GM23338 (cell line): ENCODE measurements around the gene HSPG2. TPM values are rescaled to one million over a fixed set of nuclear protein-coding genes. Genes with fewer than 3 reads are reported as not detected.

Experiments
- ATAC-seq: fragments of 200-7000 bp; cut with Tn5 transposase; 3 replicates; pipeline ENCODE4 v1.9.1; 2020
- DNase-seq: peaks from one replicate; pipeline ENCODE4 v3.0.0-alpha.2; 2015; ENCODE audit warnings: low spot score
- H2AFZ ChIP-seq: fragments of 200-600 bp; sonication (generic); 2 replicates; pipeline ENCODE4 v1.8.0; 2016; ENCODE audit warnings: antibody characterized with exemption, mild to moderate bottlenecking, moderate library complexity
- H3F3A ChIP-seq: fragments of 200-600 bp; sonication (generic); replicated peaks from 2 replicates; pipeline ENCODE4 v1.8.0; 2017; ENCODE audit warnings: antibody characterized with exemption, mixed run types, low read depth
- H3K27ac ChIP-seq: fragments of 200-600 bp; sonication (generic); 2 replicates; pipeline ENCODE4 v1.6.1; 2016; ENCODE audit warnings: low read depth
- H3K27me3 ChIP-seq: fragments of 200-600 bp; sonication (generic); 2 replicates; pipeline ENCODE4 v1.8.0; 2016; ENCODE audit warnings: mild to moderate bottlenecking, mixed run types, moderate library complexity; ENCODE audit not compliant: insufficient read depth
- H3K36me3 ChIP-seq: fragments of 200-600 bp; sonication (generic); 2 replicates; pipeline ENCODE4 v1.8.0; 2016; ENCODE audit warnings: mild to moderate bottlenecking; ENCODE audit not compliant: insufficient read depth
- H3K4me1 ChIP-seq: fragments of 200-600 bp; sonication (generic); 2 replicates; pipeline ENCODE4 v1.8.0; 2016; ENCODE audit warnings: mild to moderate bottlenecking, moderate library complexity; ENCODE audit not compliant: insufficient read depth
- H3K4me2 ChIP-seq: fragments of 200-600 bp; sonication (generic); 2 replicates; pipeline ENCODE4 v1.7.1; 2017; ENCODE audit warnings: mixed run types
- H3K4me3 ChIP-seq: fragments of 200-600 bp; sonication (generic); 2 replicates; pipeline ENCODE4 v1.6.1; 2016; ENCODE audit warnings: mixed run types
- H3K79me2 ChIP-seq: fragments of 200-600 bp; sonication (generic); replicated peaks from 2 replicates; pipeline ENCODE4 v1.8.0; 2017; ENCODE audit warnings: mild to moderate bottlenecking; ENCODE audit not compliant: insufficient read depth
- H3K9me2 ChIP-seq: fragments of 200-600 bp; sonication (generic); 2 replicates; pipeline ENCODE4 v1.8.0; 2017; ENCODE audit not compliant: insufficient read depth
- H4K20me1 ChIP-seq: fragments of 200-600 bp; sonication (generic); replicated peaks from 2 replicates; pipeline ENCODE4 v1.8.0; 2017; ENCODE audit warnings: mild to moderate bottlenecking; ENCODE audit not compliant: insufficient read depth
- H3K27ac Mint-ChIP-seq: 2 replicates; pipeline ENCODE4 v1.8.0; 2020; ENCODE audit warnings: inconsistent platforms, mild to moderate bottlenecking, moderate library complexity, mixed read lengths
- H3K27me3 Mint-ChIP-seq: 3 replicates; pipeline ENCODE4 v1.8.0; 2022; ENCODE audit warnings: low read depth, mild to moderate bottlenecking, moderate library complexity, mixed read lengths, inconsistent platforms; ENCODE audit not compliant: insufficient read depth, poor library complexity
- H3K36me3 Mint-ChIP-seq: 3 replicates; pipeline ENCODE4 v1.8.0; 2021; ENCODE audit warnings: low read depth, mild to moderate bottlenecking, inconsistent platforms, moderate library complexity, mixed read lengths
- H3K4me1 Mint-ChIP-seq: 3 replicates; pipeline ENCODE4 v1.8.0; 2020; ENCODE audit warnings: mild to moderate bottlenecking, inconsistent platforms, mixed read lengths
- H3K4me3 Mint-ChIP-seq: 3 replicates; pipeline ENCODE4 v1.8.0; 2021; ENCODE audit warnings: moderate library complexity, mild to moderate bottlenecking, inconsistent platforms, mixed read lengths
- H3K9me3 Mint-ChIP-seq: 3 replicates; pipeline ENCODE4 v1.8.0; 2020; ENCODE audit warnings: moderate library complexity, mild to moderate bottlenecking, inconsistent platforms, mixed read lengths
- CREB1 ChIP-seq: fragments of 250-450 bp; sonication (Bioruptor Pico); IDR thresholded peaks from 2 replicates; pipeline ENCODE4 v1.5.0; 2020; ENCODE audit warnings: low read depth, mild to moderate bottlenecking, moderate library complexity
- CTCF ChIP-seq, 2 experiments: fragments of 200-600 bp in 1 of 2; sonication (generic) in 1 of 2; conservative IDR thresholded peaks; 2 replicates each; pipeline versions ENCODE4 v1.5.1 to v1.6.1; 2016 to 2017; ENCODE audit warnings: antibody characterized with exemption in 2 of 2, low read depth in 2 of 2, mild to moderate bottlenecking in 2 of 2, moderate library complexity in 1 of 2
- ETS1 ChIP-seq: IDR thresholded peaks from 2 replicates; pipeline ENCODE4 v1.6.1; 2016; ENCODE audit warnings: antibody characterized with exemption
- EZH2 ChIP-seq: fragments of 200-600 bp; sonication (generic); IDR thresholded peaks from one replicate; pipeline ENCODE4 v1.8.0; 2017; ENCODE audit warnings: antibody characterized with exemption, mild to moderate bottlenecking, low read depth; ENCODE audit not compliant: unreplicated experiment
- EZH2phosphoT487 ChIP-seq: fragments of 200-600 bp; sonication (generic); IDR thresholded peaks from one replicate; pipeline ENCODE4 v1.8.1; 2018; ENCODE audit warnings: antibody characterized with exemption; ENCODE audit not compliant: unreplicated experiment
- JUNB ChIP-seq: IDR thresholded peaks from one replicate; pipeline ENCODE4 v1.6.1; 2016; ENCODE audit warnings: antibody characterized with exemption; ENCODE audit not compliant: unreplicated experiment
- NANOG ChIP-seq: IDR thresholded peaks from 2 replicates; pipeline ENCODE4 v1.6.1; 2016; ENCODE audit warnings: antibody characterized with exemption, borderline replicate concordance
- POLR2AphosphoS5 ChIP-seq: IDR thresholded peaks from 2 replicates; pipeline ENCODE4 v1.6.1; 2016; ENCODE audit warnings: antibody characterized with exemption, low read depth
- REST ChIP-seq: IDR thresholded peaks from one replicate; pipeline ENCODE4 v1.6.1; 2018; ENCODE audit warnings: antibody characterized with exemption; ENCODE audit not compliant: unreplicated experiment
- STAT1 ChIP-seq: IDR thresholded peaks from one replicate; pipeline ENCODE4 v1.6.1; 2016; ENCODE audit warnings: antibody characterized with exemption; ENCODE audit not compliant: unreplicated experiment
- ZNF114 ChIP-seq: fragments of 250-450 bp; sonication (Bioruptor Pico); IDR thresholded peaks from 2 replicates; pipeline ENCODE4 v1.5.0; 2020; ENCODE audit warnings: mild to moderate bottlenecking, moderate library complexity
- ZNF331 ChIP-seq: fragments of 250-450 bp; sonication (Bioruptor Pico); IDR thresholded peaks from 2 replicates; pipeline ENCODE4 v1.5.0; 2020; ENCODE audit warnings: low read depth, mild to moderate bottlenecking, moderate library complexity
- ZNF462 ChIP-seq: fragments of 250-450 bp; sonication (Bioruptor Pico); IDR thresholded peaks from 2 replicates; pipeline ENCODE4 v1.5.0; 2020; ENCODE audit warnings: mild to moderate bottlenecking, moderate library complexity
- polyA plus RNA-seq: library from polyadenylated mRNA; unstranded; fragments of >200 nt; fragmentation: Nextera tagmentation; extraction: Ambion mirVana; gene quantifications from 2 replicates; pipeline ENCODE4 v1.2.1, GENCODE V29; 2016
- total RNA-seq: library from RNA; depleted of rRNA; stranded (reverse); fragments of >200 nt; shearing (Covaris generic); gene quantifications from 2 replicates; pipeline ENCODE4 v1.2.3, GENCODE V29; 2014

The HSPG2 gene
- total and polyA plus RNA-seq, 2 experiments from 2014 or later, result 14.9 to 70.8 TPM

- Histone ChIP-seq H3K4me2 (no peak overlapping the region), H3K4me1 (peaks cover 6% of the 10 kb centered on the region; the same call in 1 of the 2 replicates), H3K27ac (no peak overlapping the region), H3F3A (no peaks in the 10 kb centered on the region), H3K79me2 (no peaks in the 10 kb centered on the region), H3K4me3 (no peak overlapping the region), H3K36me3 (no peaks in the 10 kb centered on the region), H4K20me1 (no peaks in the 10 kb centered on the region), H3K27me3 (no peaks in the 10 kb centered on the region), H2AFZ (no peak overlapping the region; the same call in 1 of the 2 replicates), H3K9me2 (no peaks in the 10 kb centered on the region)
- DNase-seq (no peak), ATAC-seq (no peak)
- TF ChIP-seq ETS1 (no peak), JUNB (no peak), CREB1 (CRISPR knock-in tag) (no peak), ZNF462 (CRISPR knock-in tag) (no peak), ZNF331 (CRISPR knock-in tag) (no peak), POLR2AphosphoS5 (no peak), CTCF (conservative IDR thresholded peaks at IDR 0.05; ENCODE audit: low read depth in 2 of 2) (no peak), NANOG (no peak), REST (no peak), EZH2phosphoT487 (no peak), STAT1 (no peak), ZNF114 (CRISPR knock-in tag) (no peak), EZH2 (no peak)
- Mint-ChIP-seq H3K4me3 (no peak overlapping the region), H3K4me1 (peaks cover 13% of the 10 kb centered on the region), H3K36me3 (no peaks in the 10 kb centered on the region), H3K27ac (no peak overlapping the region; the same call in 1 of the 2 replicates), H3K9me3 (no peaks in the 10 kb centered on the region; the same call in 2 of the 3 replicates), H3K27me3 (peaks cover 4% of the 10 kb centered on the region)
Measured at GRCh38 chr1:21966247-21967000, 29.3 kb upstream of the HSPG2 start.
